KOPT-K1 (cell line): ENCODE results near the gene ZNF441.
A peak's percentile ranks its signal among the peaks of the same experiment; 100 is the strongest.
"Not testable (repeated sequence)": the region's sequence is repeated elsewhere in the genome, so short reads cannot be mapped to it uniquely, and the experiment has no call there.

Experiments
- H3K27ac ChIP-seq: fragments of 200-600 bp; sonication (generic); 2 replicates; pipeline ENCODE4 v1.5.1; 2016; ENCODE audit warnings: antibody characterized with exemption, mild to moderate bottlenecking, low read depth, low read length; ENCODE audit not compliant: poor library complexity, severe bottlenecking
- H3K36me3 ChIP-seq: fragments of 200-600 bp; sonication (generic); 2 replicates; pipeline ENCODE4 v1.5.1; 2017; ENCODE audit warnings: antibody characterized with exemption, mild to moderate bottlenecking, low read length, moderate library complexity; ENCODE audit not compliant: insufficient read depth
- H3K9me3 ChIP-seq: fragments of 200-600 bp; sonication (generic); 2 replicates; pipeline ENCODE4 v1.5.1; 2017; ENCODE audit warnings: antibody characterized with exemption, low read length, mild to moderate bottlenecking; ENCODE audit not compliant: insufficient read depth, poor library complexity, severe bottlenecking

The ZNF441 gene

DNA sequence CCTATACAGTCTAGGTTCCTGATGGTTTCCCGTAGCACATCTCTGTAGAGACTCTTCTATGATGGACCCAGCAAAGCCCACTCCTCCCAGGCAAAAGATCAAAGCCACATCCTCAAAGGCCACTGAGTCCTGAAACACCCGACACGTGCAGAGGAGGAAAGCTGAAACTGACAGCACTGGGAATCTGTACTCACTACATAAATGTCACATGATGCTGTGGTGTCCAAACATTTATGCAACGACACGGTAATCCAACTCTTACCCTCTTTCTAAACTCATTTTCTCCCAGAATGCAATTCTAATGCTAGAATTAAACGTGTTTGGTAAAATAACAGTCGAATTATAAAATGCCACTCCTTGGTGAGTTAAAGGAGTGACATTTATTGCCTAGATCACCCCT is 7.0 kb upstream of the ZNF441 start:
- Histone ChIP-seq H3K27ac (no peak overlapping the region), H3K36me3 (no peaks in the 10 kb centered on the region), H3K9me3 (peaks cover 37% of the 10 kb centered on the region)

DNA sequence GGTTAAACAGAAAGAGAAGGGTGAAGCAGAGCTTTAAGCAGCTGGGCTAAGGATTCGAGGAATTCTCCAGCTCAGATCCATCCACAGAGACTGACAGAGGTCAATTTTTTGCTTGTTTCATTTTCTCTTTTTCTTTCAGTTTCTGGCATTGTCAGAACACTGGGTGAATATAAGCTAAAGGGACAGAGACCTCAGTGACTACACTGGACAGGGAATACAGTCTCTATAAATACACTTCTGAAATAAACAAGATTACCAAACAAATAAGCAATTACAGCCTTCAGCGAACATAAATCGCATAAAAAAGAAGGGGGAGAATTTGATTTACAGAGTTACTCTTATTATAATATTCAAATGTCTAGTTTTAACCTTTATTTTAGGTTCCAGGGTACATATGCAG is 3.7 kb upstream of the ZNF441 start:
- peaks cover 10% of the 10 kb centered on the region for H3K9me3 ChIP-seq
- no peak overlapping the region for H3K27ac ChIP-seq
- no peaks in the 10 kb centered on the region for H3K36me3 ChIP-seq

DNA sequence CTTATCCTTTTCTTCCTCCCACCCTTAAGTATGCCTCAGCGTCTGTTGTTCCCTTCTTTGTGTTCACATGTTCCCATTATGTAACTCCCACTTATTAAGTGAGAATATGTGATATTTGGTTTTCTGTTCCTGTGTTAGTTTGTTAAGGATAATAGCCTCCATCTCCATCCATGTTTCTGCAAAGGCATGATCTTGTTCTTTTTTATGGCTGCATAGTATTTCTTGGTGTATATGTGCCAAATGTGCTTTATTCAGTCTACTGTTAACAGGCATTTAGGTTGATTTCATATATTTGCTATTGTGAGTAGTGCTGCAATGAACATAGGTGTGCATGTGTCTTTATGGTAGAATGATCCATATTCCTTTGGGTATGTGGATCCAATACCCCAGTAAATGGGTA is 3.2 kb upstream of the ZNF441 start:
- peaks cover 10% of the 10 kb centered on the region for H3K9me3 ChIP-seq
- H3K36me3 ChIP-seq, result no peaks in the 10 kb centered on the region
- no peak overlapping the region for H3K27ac ChIP-seq

DNA sequence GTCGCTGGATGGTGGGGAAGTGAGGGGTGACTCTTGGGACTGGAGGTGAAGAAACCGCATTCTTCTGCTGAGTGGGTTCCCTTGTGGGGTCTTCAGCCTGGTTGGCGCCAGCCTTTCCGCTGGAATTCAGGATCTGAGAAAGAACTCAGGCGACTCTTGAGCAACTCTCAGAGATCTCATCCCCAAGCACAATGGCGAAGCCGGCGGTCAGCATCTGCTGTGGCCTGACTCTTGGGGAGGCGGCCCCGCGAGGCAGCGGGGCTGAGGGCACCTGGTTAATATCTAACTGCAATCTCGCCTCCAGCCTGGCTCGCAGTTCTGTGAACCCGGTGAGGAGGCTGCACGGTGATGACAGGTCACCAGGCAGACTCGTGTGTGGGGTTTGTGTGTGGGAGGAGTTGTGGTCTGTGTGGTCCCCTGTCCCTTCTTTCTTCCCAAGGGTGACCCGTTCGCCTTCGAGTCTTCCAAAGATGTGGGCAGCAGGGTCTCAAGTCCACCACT is 883 bp downstream of the ZNF441 start:
- H3K27ac ChIP-seq, result peak overlapping the region; percentile 57
- no peaks in the 10 kb centered on the region for H3K36me3 ChIP-seq
- H3K9me3 ChIP-seq, result peaks cover 34% of the 10 kb centered on the region

DNA sequence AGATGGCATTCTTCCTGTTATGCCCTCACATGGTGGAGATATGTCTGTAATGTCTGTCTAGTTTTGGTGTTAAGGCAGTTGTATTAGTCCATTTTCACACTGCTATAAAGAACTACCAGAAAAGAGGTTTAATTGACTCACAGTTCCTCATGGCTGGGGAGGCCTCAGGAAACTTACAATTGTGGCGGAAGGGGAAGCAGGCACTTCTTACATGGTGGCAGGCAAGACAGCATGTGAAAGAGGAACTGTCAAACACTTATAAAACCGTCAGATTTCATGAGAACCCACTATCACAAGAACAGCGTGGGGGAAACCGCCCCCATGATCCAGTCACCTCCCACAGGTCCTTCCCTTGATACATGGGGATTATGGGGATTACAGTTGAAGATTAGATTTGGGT is 3.2 kb downstream of the ZNF441 start:
- Histone ChIP-seq H3K36me3 (no peaks in the 10 kb centered on the region), H3K9me3 (peaks cover 45% of the 10 kb centered on the region), H3K27ac (no peak overlapping the region)

DNA sequence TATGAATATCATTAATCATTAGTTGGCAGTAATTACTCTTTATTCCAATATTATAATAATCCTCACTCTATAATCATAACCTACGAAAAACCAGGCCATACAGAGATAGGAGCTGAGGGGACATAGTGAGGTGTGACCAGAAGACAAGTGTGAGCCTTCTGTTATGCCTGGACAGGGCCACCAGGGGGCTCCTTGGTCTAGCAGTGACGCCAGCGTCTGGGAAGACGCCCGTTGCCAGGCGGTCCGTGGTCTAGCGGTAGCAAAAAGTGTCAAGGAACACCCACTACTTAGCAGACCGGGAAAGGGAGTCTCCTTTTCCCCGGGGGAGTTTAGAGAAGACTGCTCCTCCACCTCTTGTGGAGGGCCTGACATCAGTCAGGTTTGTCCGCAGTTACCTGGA is 4.7 kb downstream of the ZNF441 start:
- H3K36me3 ChIP-seq, H3K27ac ChIP-seq: not testable (repeated sequence)
- peaks cover 59% of the 10 kb centered on the region for H3K9me3 ChIP-seq

DNA sequence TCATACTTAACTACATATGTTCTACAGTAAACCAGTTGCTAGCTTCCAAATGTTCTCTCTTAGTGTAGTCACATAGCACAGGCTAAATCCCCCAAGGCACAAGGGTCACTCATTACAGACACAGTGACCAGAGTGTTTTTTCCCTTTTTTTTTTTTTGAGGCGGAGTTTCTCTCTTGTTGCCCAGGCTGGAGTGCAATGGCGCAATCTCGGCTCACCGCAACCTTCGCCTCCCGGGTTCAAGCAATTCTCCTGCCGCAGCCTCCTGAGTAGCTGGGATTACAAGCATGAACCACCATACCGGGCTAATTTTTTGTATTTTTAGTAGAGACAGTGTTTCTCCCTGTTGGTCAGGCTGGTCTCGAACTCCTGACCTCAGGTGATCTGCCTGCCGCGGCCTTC is 9.9 kb downstream of the ZNF441 start:
- H3K36me3 ChIP-seq, result peaks cover 34% of the 10 kb centered on the region
- H3K9me3 ChIP-seq, result peaks cover 87% of the 10 kb centered on the region
- not testable (repeated sequence) for H3K27ac ChIP-seq

DNA sequence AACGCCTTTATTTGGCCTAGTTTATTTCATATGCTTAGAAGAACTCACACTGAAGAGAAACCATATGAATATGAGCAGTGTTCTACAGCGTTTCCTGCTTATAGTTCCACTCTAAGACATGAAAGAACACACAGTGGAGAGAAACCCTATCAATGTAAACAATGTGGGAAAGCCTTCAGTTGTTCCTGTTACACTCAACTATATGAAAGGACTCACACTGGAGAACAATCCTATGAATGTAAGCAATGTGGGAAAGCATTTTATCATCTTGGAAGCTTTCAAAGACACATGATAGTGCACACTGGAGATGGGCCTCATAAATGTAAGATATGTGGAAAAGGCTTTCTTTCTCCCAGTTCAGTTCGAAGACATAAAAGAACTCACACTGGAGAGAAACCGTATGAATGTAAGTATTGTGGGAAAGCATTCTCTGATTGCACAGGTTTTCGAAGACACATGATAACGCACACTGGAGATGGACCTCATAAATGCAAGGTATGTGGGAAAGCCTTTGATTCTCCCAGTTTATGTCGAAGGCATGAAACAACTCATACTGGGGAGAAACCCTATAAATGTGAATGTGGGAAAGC is 13.7 kb downstream of the ZNF441 start:
- peaks cover 89% of the 10 kb centered on the region for H3K9me3 ChIP-seq
- no peak overlapping the region for H3K27ac ChIP-seq
- H3K36me3 ChIP-seq, result peaks cover 46% of the 10 kb centered on the region

DNA sequence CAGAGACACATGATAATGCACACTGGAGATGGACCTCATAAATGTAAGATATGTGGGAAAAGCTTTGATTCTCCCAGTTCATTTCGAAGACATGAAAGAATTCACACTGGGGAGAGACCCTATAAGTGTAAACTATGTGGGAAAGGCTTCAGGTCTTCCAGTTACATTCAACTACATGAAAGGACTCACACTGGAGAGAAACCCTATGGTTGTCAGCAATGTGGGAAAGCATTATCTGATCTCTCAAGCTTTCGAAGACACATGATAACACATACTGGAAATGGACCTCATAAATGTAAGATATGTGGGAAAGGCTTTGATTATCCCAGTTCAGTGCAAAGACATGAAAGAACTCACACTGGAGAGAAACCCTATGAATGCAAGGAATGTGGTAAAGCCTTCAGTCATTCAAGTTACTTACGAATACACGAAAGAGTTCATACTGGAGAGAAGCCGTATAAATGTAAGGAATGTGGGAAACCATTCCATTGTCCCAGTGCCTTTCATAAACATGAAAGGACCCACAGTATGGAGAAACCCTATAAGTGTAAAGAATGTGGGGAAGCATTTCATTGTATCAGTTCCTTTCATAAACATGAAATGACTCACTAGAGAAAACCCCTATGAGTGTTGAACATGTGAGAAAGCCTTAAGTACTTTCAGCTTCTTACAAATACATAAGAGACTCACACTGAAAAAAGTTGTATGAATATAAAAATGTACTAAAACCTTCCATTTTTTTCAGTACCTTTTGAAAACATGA is 14.7 kb downstream of the ZNF441 start:
- Histone ChIP-seq H3K27ac (no peak overlapping the region), H3K36me3 (peaks cover 46% of the 10 kb centered on the region), H3K9me3 (peaks cover 81% of the 10 kb centered on the region)

DNA sequence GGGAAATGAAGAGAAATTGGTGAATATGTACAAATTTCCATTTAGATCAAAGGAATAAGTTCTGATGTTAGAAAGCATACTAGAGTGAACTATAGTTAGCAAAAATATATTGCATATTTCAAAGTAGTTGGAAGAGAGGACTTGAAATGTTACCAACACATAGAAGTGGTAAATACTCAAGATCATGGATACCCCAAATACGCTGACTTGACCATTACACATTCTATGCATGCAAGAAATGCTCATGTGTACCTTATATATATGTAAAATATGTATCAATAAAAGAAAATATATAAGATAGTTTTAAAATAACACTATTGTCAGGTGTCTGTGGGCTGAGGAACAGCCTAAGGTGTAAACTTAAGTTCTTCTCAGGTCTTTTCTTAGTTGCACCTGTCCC is 17.0 kb downstream of the ZNF441 start:
- no peak overlapping the region for H3K27ac ChIP-seq
- peaks cover 82% of the 10 kb centered on the region for H3K9me3 ChIP-seq
- peaks cover 41% of the 10 kb centered on the region for H3K36me3 ChIP-seq

DNA sequence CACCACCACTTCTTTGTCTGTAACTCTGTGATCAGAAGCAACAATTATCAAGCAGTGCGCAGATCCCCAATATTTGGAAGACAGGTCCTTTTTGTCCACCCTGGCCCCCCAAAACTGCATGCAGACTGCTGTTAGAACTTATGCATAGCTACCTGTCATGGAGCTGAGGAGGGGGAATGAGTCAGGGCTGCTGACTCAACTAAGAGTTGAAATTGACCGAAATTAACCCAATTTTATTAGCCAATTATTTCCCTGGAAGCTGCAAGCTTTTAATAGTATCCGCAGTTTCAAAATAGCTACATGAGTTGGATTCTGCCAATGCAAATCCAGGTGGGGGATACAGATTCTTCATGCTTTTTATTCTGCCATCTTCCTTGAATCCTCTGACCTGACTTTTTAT is 17.6 kb downstream of the ZNF441 start:
- H3K36me3 ChIP-seq, result peaks cover 35% of the 10 kb centered on the region
- peaks cover 82% of the 10 kb centered on the region for H3K9me3 ChIP-seq
- no peak overlapping the region for H3K27ac ChIP-seq

DNA sequence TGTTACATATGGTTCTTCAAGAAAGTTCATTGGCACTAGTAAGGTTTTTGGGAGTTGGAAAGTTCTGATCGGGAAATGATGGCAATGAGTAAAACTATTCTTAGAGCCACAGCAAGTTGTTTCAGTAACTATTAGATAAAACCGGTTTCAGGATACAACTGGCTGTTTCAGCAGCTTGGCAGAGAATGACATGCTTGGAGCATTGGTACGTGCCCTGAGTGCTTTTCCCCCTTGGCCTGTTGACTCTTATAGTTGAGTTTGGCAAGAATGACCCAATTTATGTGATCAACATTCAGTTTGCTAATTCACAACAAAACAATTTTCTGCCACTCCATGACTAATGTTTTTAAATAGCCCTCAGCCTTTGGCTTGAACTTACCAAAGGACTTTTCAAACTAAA is 20.7 kb downstream of the ZNF441 start:
- peaks cover 61% of the 10 kb centered on the region for H3K9me3 ChIP-seq
- no peak overlapping the region for H3K27ac ChIP-seq
- H3K36me3 ChIP-seq, result peaks cover 4% of the 10 kb centered on the region; the same call in 1 of the 2 replicates

DNA sequence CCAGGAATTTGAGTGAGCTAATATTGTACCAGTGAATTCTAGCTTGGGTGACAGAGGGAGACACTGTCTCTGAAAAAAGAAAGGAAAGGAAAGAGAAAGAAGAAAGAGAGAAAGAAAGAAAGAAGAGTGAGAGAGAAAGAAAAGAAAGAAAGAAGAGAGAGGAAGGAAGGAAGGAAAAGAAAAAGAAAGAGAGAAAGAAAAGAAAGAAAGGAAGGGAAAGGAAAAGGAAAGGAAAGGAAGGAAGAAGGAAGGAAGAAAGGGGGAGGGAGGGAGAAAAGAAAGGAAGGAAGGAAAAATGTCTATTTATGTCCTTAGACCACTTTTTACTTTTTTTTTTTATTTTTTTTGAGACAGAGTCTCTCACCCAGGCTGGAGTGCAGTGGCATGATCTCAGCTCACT is 26.1 kb downstream of the ZNF441 start:
- Histone ChIP-seq H3K36me3 (no peaks in the 10 kb centered on the region), H3K9me3 (peaks cover 20% of the 10 kb centered on the region), H3K27ac (no peak overlapping the region)

DNA sequence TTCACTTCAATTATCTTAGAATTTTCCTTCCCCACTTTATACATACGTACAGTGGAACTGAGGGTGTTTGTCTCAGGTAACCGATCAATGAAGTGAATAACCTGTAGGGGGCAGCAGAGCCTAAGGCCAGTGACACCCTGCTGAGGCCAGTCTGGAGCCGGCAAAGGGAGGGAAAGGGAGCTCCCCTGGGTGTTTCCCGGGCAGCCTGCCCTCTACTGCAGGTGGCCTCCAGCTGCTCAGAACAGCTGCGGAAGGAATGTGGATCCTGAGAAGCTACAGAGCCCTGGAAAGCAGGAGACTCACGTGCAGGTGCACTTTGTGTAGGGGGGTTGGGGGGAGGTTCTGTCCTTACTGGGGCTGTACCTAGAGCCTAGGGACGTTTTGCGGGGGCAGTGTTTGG is 30.7 kb downstream of the ZNF441 start:
- H3K36me3 ChIP-seq, result no peaks in the 10 kb centered on the region
- no peak overlapping the region for H3K27ac ChIP-seq
- peaks cover 8% of the 10 kb centered on the region for H3K9me3 ChIP-seq

DNA sequence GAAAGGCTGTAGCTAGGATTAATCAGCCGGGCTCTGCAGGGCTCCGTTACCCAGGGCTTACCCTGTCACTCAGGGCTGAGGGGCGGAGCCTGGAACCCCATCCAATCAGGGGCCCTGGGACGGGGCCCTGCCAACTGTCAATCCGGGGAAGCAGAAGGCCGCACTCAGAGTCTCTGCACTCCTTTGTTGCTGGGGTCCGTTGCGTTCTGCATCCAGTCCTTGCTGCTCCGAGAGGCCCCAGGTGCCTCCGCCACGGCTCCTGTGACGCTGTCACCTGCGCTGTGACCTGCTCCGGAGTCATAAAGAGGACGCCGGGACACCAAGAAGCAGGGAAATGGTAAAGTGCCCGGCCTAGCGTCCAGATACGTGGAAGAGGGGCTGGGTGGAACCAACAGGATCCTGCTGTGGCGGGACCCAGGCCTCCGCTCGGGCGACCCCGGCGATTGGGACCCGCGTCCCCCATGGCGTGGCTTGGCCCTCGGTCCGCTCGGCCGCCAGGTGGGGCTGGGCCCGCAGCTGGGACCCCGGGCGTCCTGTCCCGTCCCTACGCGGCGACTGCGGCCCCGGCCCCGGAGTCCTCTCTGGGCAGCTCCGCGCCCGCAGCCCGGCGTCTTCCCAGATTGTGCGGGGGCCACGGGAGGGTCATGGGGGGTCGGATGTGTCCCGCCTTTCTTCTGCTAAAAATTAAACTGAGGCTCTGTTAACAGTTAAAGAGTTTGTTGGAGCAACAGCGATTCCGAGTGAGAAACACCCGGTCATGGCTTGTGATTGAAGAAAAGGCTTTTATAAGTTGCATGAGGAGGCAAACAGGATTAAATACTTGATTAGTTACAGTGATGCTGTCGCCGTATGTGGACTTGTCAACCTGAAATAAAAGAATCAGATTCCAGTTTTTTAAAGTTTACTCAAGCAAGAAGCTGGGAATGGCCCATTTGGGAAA is 31.9 kb downstream of the ZNF441 start, which contains the start of gene ZNF491:
ZNF491 (plus strand) TSS at position 133 of the 940 bp plus-strand sequence. CDS start 7,431 bp downstream, outside the sequence.
- Histone ChIP-seq H3K27ac (peak within 1 kb of the TSS; percentile 69), H3K9me3 (peaks cover 19% of the 10 kb centered on the region), H3K36me3 (no peaks in the 10 kb centered on the region)
